Measurements from ENCODE around the gene BCORL1.
A peak's percentile ranks its signal among the peaks of the same experiment; 100 is the strongest.

BCORL1 gene

DNA sequence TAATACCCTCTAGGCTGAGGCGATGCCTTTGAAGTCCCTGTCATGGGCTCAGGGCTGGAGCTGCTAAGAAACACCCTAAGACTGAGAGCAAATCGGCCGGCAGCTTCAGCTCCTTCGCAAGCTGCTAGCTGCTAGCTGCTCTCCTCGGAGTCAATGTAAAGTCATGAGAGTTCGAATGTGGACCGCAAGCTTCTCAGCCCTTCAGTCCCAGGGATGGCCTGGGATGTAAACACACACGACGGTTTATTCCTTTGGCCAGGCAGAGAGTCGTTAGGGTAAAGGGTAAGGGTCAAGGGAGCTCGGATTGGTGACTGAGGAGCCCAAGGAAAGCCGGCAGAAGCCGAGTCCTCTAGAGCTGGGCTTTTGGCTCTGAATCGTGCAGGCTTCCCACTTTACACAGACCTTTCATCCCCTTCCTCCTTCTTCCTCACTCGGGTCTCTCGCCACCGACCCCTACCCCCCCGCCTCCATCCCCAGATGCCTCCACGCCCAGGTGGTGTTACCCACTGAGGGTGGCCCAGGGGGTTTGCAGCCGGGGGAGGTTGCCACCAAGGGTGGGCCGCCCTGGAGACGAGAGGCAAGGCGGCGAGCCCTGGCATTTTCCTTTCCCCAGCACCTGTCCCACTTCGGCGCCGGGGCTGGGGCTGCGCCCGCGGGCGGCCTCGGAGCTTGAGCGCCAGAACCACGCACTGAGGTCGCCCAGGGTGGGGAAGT, 3.1 kb upstream of the BCORL1 start:
- H3K36me3 ChIP-seq (replicated peaks in 1 of 2; ENCODE audit: control insufficient read depth in 2 of 2, insufficient read depth in 2 of 2, low read length in 2 of 2), result no peaks in the 10 kb centered on the region
- no peak overlapping the region for H2BK12ac ChIP-seq (ENCODE audit: low read length)
- peaks cover 0 to 2% of the 10 kb centered on the region in 2 donors for H3K4me1 ChIP-seq (ENCODE audit: control insufficient read depth in 2 of 2, insufficient read depth in 1 of 2, low read depth in 1 of 2, low read length in 2 of 2)
- no peak overlapping the region for H2BK120ac ChIP-seq (ENCODE audit: low read depth, low read length)
- H3K27ac ChIP-seq (replicated peaks; ENCODE audit: low read length), result no peak overlapping the region
- H3K14ac ChIP-seq (ENCODE audit: low read length), result no peak overlapping the region
- no peaks in the 10 kb centered on the region for H3K79me1 ChIP-seq (ENCODE audit: low read depth, low read length)
- H3K9me3 ChIP-seq (replicated peaks in 1 of 2; ENCODE audit: control insufficient read depth in 2 of 2, insufficient read depth in 1 of 2, low read depth in 1 of 2, low read length in 2 of 2), result no peaks in the 10 kb centered on the region
- no peak overlapping the region for H3K18ac ChIP-seq (ENCODE audit: low read length)
- H3K27me3 ChIP-seq (ENCODE audit: control insufficient read depth in 3 of 3, insufficient read depth in 3 of 3, low read depth in 1 of 3, low read length in 3 of 3), result peaks cover 0 to 32% (median 0%) of the 10 kb centered on the region in 3 experiments
- DNase-seq (ENCODE audit: low spot score), result no peak
- H3K4me3 ChIP-seq (ENCODE audit: low read length in 2 of 2), result no peak overlapping the region
- H3K4ac ChIP-seq (ENCODE audit: low read length), result no peak overlapping the region
- H4K91ac ChIP-seq (ENCODE audit: low read depth, low read length, poor library complexity), result no peak overlapping the region
- H2AFZ ChIP-seq (ENCODE audit: low read length), result peak overlapping the region; percentile 84
- no peak overlapping the region for H2AK5ac ChIP-seq (ENCODE audit: low read depth, low read length)
- peak overlapping the region; percentile 57 for H3K4me2 ChIP-seq (ENCODE audit: insufficient read depth, low read length, poor library complexity, severe bottlenecking)
- no peak overlapping the region for H2BK15ac ChIP-seq (ENCODE audit: low read length)
- no peak overlapping the region for H4K8ac ChIP-seq (ENCODE audit: low read depth, low read length)
- WGBS, 2 donors (ENCODE audit: extremely low coverage in 2 of 2, insufficient read length in 2 of 2, insufficient replicate concordance in 1 of 2), result no CpG with 5 or more reads among the region's 35 CpGs
- no peak overlapping the region for H3K23ac ChIP-seq (ENCODE audit: low read depth, low read length, poor library complexity)
- no peak overlapping the region for H2BK5ac ChIP-seq (ENCODE audit: low read length)
- H3K9ac ChIP-seq (ENCODE audit: low read depth, low read length, poor library complexity), result no peak overlapping the region

DNA sequence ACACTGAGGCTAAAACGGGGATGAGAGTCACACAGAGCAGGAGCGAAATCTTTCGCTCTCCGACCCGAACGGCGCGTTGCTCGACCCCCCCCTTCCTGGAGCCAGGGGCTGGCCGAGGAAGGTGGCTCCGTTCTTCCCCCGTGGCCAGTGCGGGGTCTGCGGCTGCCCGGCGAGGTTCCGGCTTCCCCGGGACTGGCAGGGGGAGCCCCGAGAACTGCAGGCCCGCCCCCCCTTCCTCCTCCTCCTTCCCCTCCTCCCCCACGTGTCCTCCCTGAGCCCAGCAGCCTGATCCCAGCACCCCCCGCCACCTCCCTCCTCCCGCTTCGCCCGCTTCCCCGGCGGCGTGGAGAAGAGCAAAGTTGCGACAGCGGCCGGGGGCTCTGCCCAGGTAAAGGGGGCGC, 2.4 kb upstream of the BCORL1 start:
- H3K9ac ChIP-seq (ENCODE audit: low read depth, low read length, poor library complexity), result no peak overlapping the region
- WGBS, 2 donors (ENCODE audit: extremely low coverage in 2 of 2, insufficient read length in 2 of 2, insufficient replicate concordance in 1 of 2), result no CpG with 5 or more reads among the region's 32 CpGs
- H3K4ac ChIP-seq (ENCODE audit: low read length), result no peak overlapping the region
- no peak overlapping the region for H2BK5ac ChIP-seq (ENCODE audit: low read length)
- H3K18ac ChIP-seq (ENCODE audit: low read length), result peak overlapping the region; percentile 17
- H2AFZ ChIP-seq (ENCODE audit: low read length), result peak overlapping the region; percentile 84
- H2AK5ac ChIP-seq (ENCODE audit: low read depth, low read length), result no peak overlapping the region
- H4K8ac ChIP-seq (ENCODE audit: low read depth, low read length), result no peak overlapping the region
- no peaks in the 10 kb centered on the region for H3K9me3 ChIP-seq (replicated peaks in 1 of 2; ENCODE audit: control insufficient read depth in 2 of 2, insufficient read depth in 1 of 2, low read depth in 1 of 2, low read length in 2 of 2)
- H3K4me1 ChIP-seq (ENCODE audit: control insufficient read depth in 2 of 2, insufficient read depth in 1 of 2, low read depth in 1 of 2, low read length in 2 of 2), result peaks cover under 1 to 2% of the 10 kb centered on the region in 2 donors
- peak overlapping the region; percentile 57 for H3K4me2 ChIP-seq (ENCODE audit: insufficient read depth, low read length, poor library complexity, severe bottlenecking)
- H3K27ac ChIP-seq (replicated peaks; ENCODE audit: low read length), result no peak overlapping the region
- H2BK15ac ChIP-seq (ENCODE audit: low read length), result no peak overlapping the region
- no peaks in the 10 kb centered on the region for H3K79me1 ChIP-seq (ENCODE audit: low read depth, low read length)
- H3K27me3 ChIP-seq (ENCODE audit: control insufficient read depth in 3 of 3, insufficient read depth in 3 of 3, low read depth in 1 of 3, low read length in 3 of 3), result peaks cover 0 to 32% (median 0%) of the 10 kb centered on the region in 3 experiments
- no peak overlapping the region for H2BK120ac ChIP-seq (ENCODE audit: low read depth, low read length)
- no peak overlapping the region for H4K91ac ChIP-seq (ENCODE audit: low read depth, low read length, poor library complexity)
- no peaks in the 10 kb centered on the region for H3K36me3 ChIP-seq (replicated peaks in 1 of 2; ENCODE audit: control insufficient read depth in 2 of 2, insufficient read depth in 2 of 2, low read length in 2 of 2)
- H3K14ac ChIP-seq (ENCODE audit: low read length), result no peak overlapping the region
- no peak overlapping the region for H2BK12ac ChIP-seq (ENCODE audit: low read length)
- no peak for DNase-seq (ENCODE audit: low spot score)
- H3K23ac ChIP-seq (ENCODE audit: low read depth, low read length, poor library complexity), result no peak overlapping the region
- H3K4me3 ChIP-seq (ENCODE audit: low read length in 2 of 2), result peak overlapping the region; percentile 31 to 76

DNA sequence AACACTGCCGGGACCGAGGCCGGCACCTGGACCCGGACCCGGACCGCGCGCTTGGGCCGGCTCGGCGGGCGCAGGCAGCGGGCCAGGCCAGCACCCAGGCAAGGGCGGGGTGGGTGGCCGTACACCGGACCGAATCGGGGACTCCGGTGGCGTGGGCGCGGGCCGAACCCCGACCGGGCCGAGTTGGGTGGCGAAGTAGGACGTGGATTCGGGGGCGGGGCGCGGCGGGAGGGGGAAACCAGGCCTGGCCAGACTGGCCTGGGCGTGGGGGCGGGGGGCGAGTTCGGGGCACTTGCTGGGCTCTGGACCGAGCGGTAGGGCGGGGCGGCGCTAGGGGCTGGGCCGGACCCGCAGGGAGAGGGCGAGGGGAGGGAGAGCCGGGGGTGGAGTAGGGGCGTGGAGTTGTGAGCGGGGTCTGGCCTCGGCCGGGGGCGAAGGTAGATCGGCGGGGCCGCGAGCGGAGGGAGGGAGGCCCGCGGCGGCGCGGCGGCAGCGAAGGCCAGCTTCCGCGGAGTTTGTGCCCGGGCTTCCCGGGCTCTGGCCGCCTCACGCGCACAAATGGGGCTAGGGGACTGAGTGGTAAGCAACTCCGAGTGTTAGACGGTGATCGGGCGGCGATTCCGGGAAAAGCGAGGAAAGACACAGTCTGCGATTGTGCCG, 1.8 kb upstream of the BCORL1 start:
- Histone ChIP-seq H3K14ac (ENCODE audit: low read length) (no peak overlapping the region), H3K79me1 (ENCODE audit: low read depth, low read length) (no peaks in the 10 kb centered on the region), H3K4me3 (ENCODE audit: low read length in 2 of 2) (peak overlapping the region; percentile 31 to 88), H3K18ac (ENCODE audit: low read length) (peak overlapping the region; percentile 93), H3K9me3 (replicated peaks in 1 of 2; ENCODE audit: control insufficient read depth in 2 of 2, insufficient read depth in 1 of 2, low read depth in 1 of 2, low read length in 2 of 2) (no peaks in the 10 kb centered on the region), H2BK120ac (ENCODE audit: low read depth, low read length) (no peak overlapping the region), H2AK5ac (ENCODE audit: low read depth, low read length) (no peak overlapping the region), H3K9ac (ENCODE audit: low read depth, low read length, poor library complexity) (peak overlapping the region; percentile 90), H3K36me3 (replicated peaks in 1 of 2; ENCODE audit: control insufficient read depth in 2 of 2, insufficient read depth in 2 of 2, low read length in 2 of 2) (no peaks in the 10 kb centered on the region), H4K91ac (ENCODE audit: low read depth, low read length, poor library complexity) (no peak overlapping the region), H3K27ac (replicated peaks; ENCODE audit: low read length) (no peak overlapping the region), H3K4ac (ENCODE audit: low read length) (no peak overlapping the region), H3K4me1 (ENCODE audit: control insufficient read depth in 2 of 2, insufficient read depth in 1 of 2, low read depth in 1 of 2, low read length in 2 of 2) (peaks cover 2 to 3% of the 10 kb centered on the region in 2 donors), H2AFZ (ENCODE audit: low read length) (peak overlapping the region; percentile 84), H2BK12ac (ENCODE audit: low read length) (peak overlapping the region; percentile 10), H3K4me2 (ENCODE audit: insufficient read depth, low read length, poor library complexity, severe bottlenecking) (peak overlapping the region; percentile 57), H4K8ac (ENCODE audit: low read depth, low read length) (peak overlapping the region; percentile 43), H3K27me3 (ENCODE audit: control insufficient read depth in 3 of 3, insufficient read depth in 3 of 3, low read depth in 1 of 3, low read length in 3 of 3) (peaks cover 0 to 32% (median 0%) of the 10 kb centered on the region in 3 experiments), H2BK15ac (ENCODE audit: low read length) (no peak overlapping the region), H3K23ac (ENCODE audit: low read depth, low read length, poor library complexity) (no peak overlapping the region), H2BK5ac (ENCODE audit: low read length) (peak overlapping the region; percentile 87)
- WGBS, 2 donors (ENCODE audit: extremely low coverage in 2 of 2, insufficient read length in 2 of 2, insufficient replicate concordance in 1 of 2), result no CpG with 5 or more reads among the region's 79 CpGs
- DNase-seq (ENCODE audit: low spot score), result no peak

DNA sequence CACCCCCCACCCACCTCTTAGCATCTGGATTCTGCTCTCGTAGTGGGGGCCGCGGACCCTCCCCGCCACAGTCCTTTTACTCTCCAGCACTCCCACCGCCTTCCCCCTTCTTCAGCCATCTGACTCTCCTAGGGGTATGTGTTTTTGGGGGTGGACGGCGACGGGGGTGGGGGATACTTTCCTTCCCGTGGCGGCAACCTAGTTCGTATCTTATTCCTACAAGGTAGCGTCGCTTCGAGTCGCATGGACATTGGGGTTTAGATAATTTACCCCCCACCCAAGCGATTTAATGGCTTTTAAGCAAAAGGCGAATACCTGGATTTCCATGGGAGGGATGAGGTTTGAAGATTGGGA, 1.3 kb upstream of the BCORL1 start:
- no peak overlapping the region for H3K23ac ChIP-seq (ENCODE audit: low read depth, low read length, poor library complexity)
- peaks cover 2 to 3% of the 10 kb centered on the region in 2 donors for H3K4me1 ChIP-seq (ENCODE audit: control insufficient read depth in 2 of 2, insufficient read depth in 1 of 2, low read depth in 1 of 2, low read length in 2 of 2)
- no peaks in the 10 kb centered on the region for H3K79me1 ChIP-seq (ENCODE audit: low read depth, low read length)
- no peak overlapping the region for H4K91ac ChIP-seq (ENCODE audit: low read depth, low read length, poor library complexity)
- no CpG with 5 or more reads among the region's 17 CpGs for WGBS, 2 donors (ENCODE audit: extremely low coverage in 2 of 2, insufficient read length in 2 of 2, insufficient replicate concordance in 1 of 2)
- no peaks in the 10 kb centered on the region for H3K36me3 ChIP-seq (replicated peaks in 1 of 2; ENCODE audit: control insufficient read depth in 2 of 2, insufficient read depth in 2 of 2, low read length in 2 of 2)
- DNase-seq (ENCODE audit: low spot score), result no peak
- no peak overlapping the region for H2BK15ac ChIP-seq (ENCODE audit: low read length)
- no peak overlapping the region for H2AK5ac ChIP-seq (ENCODE audit: low read depth, low read length)
- peaks cover 0 to 32% (median 0%) of the 10 kb centered on the region in 3 experiments for H3K27me3 ChIP-seq (ENCODE audit: control insufficient read depth in 3 of 3, insufficient read depth in 3 of 3, low read depth in 1 of 3, low read length in 3 of 3)
- no peak overlapping the region for H2BK12ac ChIP-seq (ENCODE audit: low read length)
- peak overlapping the region; percentile 57 for H3K4me2 ChIP-seq (ENCODE audit: insufficient read depth, low read length, poor library complexity, severe bottlenecking)
- H4K8ac ChIP-seq (ENCODE audit: low read depth, low read length), result no peak overlapping the region
- H3K27ac ChIP-seq (replicated peaks; ENCODE audit: low read length), result no peak overlapping the region
- H3K9me3 ChIP-seq (replicated peaks in 1 of 2; ENCODE audit: control insufficient read depth in 2 of 2, insufficient read depth in 1 of 2, low read depth in 1 of 2, low read length in 2 of 2), result no peaks in the 10 kb centered on the region
- peak overlapping the region; percentile 80 for H3K18ac ChIP-seq (ENCODE audit: low read length)
- H3K9ac ChIP-seq (ENCODE audit: low read depth, low read length, poor library complexity), result peak overlapping the region; percentile 21
- H3K4ac ChIP-seq (ENCODE audit: low read length), result no peak overlapping the region
- H2BK120ac ChIP-seq (ENCODE audit: low read depth, low read length), result no peak overlapping the region
- H2AFZ ChIP-seq (ENCODE audit: low read length), result peak overlapping the region; percentile 84
- H3K14ac ChIP-seq (ENCODE audit: low read length), result no peak overlapping the region
- H3K4me3 ChIP-seq (ENCODE audit: low read length in 2 of 2), result peak overlapping the region in 1 of 2 donors; percentile 88
- H2BK5ac ChIP-seq (ENCODE audit: low read length), result peak overlapping the region; percentile 87

Data from neuronal stem cell (in vitro differentiated cells).